Activated CD8-positive, alpha-beta memory T cell treated with anti-CD3 and anti-CD28 coated beads for 24 hours (primary cell): ENCODE results near the gene IRX4.

Experiments
- DNase-seq: peaks from one replicate; pipeline ENCODE4 v3.0.0-alpha.2; 2020

IRX4 gene

GRCh38 chr5:1834022-1834551 lies 48.6 kb downstream of the IRX4 start:
- no peak for DNase-seq

- no peak for DNase-seq
Measured at GRCh38 chr5:1833264-1834021, 49.3 kb downstream of the IRX4 start.

DNA sequence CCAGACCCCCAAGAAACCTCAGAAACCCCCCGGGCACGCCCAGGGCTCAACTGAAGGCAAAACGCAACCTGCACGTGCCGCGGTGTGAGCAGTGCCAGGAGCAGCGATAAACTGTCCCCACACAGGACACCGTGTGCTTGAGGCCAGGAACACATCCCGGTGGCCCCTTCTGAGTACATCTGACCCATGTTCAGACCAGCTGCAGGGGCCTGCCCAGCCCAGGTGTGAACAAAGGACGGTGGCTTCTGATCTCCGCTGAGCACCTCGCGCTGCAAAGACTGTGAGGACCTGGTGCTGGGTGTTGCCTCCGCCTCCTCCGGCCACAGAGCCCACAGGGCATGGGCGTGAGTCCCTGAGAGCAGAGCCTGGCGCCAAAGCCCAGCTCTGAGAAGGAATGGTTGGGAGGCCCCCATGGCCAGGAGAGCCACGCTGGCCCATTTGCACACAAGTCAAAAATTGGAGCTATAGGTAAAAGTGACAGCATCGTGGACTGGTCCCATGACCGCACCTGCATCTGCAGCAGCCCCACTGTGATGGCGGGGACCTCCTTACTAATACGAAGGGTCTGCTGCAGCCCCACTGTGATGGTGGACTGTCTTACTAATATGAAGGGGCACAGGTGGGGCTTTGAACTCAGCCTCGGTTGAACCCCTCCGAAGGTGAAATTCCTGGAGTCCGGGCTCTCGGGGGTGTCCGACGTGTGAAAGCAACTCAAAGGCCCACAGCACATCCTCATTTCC lies 50.0 kb downstream of the IRX4 start:
- DNase-seq: no peak

DNA sequence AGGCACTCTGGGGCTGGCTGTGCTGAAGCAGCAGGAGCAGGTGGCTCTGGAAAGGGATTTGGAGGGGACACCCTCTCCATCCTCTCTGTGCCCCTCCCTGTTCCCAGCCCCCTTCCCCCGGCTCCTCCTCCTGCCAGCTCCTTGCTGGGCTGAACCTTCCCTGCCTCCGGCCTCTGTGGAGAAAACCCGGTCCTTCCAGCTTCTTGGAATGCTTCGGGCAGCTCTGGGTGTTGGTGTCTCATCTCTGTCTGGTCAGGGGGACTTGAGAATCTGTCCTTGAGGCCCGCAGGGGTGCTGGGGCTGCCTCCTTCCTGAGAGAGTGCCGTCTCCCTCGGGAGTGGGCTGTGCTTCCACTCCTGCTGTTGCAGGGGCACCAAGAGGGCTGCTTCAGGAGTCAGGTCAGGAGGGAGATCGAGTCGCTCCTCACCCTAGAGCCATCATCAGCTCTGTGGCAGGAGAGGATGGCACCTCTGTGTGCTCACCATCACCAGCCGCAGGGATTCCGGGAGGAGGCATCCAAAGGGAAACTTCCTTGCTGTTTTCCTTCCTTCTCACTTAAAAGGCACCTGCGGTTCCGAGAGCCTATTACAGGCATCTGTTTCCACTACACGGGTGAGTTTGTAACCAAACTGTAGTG lies 50.9 kb downstream of the IRX4 start:
- DNase-seq: no peak

DNA sequence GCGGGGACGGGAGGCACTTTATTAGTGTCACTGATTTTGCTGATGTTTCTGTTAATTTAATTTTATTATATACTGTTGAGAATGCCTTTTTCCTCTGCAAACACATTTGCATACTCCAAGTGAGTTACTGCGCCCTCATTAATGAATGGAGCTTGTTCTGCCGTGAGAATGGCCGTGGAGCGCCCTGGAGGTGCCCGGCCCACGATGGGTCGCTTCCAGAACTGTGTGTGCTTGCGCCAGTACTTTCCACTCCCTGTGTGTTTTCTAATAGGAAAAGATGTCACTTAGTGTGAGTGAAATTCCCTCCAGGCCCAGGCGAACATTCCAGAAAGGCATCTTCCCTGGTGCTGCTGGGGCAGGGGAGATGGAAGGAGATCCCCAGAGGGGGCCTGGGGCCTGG lies 51.5 kb downstream of the IRX4 start:
- no peak for DNase-seq

GRCh38 chr5:1830571-1831228 lies 52.0 kb downstream of the IRX4 start:
- DNase-seq: no peak

- peak; percentile 61 for DNase-seq
Measured at GRCh38 chr5:1827886-1828397, 54.8 kb downstream of the IRX4 start.
